ENCODE results near the gene RTN3.

GRCh38 chr11:63698976-63699733 lies 17.9 kb downstream of the RTN3 start:
- TF ChIP-seq, protein P1, sequence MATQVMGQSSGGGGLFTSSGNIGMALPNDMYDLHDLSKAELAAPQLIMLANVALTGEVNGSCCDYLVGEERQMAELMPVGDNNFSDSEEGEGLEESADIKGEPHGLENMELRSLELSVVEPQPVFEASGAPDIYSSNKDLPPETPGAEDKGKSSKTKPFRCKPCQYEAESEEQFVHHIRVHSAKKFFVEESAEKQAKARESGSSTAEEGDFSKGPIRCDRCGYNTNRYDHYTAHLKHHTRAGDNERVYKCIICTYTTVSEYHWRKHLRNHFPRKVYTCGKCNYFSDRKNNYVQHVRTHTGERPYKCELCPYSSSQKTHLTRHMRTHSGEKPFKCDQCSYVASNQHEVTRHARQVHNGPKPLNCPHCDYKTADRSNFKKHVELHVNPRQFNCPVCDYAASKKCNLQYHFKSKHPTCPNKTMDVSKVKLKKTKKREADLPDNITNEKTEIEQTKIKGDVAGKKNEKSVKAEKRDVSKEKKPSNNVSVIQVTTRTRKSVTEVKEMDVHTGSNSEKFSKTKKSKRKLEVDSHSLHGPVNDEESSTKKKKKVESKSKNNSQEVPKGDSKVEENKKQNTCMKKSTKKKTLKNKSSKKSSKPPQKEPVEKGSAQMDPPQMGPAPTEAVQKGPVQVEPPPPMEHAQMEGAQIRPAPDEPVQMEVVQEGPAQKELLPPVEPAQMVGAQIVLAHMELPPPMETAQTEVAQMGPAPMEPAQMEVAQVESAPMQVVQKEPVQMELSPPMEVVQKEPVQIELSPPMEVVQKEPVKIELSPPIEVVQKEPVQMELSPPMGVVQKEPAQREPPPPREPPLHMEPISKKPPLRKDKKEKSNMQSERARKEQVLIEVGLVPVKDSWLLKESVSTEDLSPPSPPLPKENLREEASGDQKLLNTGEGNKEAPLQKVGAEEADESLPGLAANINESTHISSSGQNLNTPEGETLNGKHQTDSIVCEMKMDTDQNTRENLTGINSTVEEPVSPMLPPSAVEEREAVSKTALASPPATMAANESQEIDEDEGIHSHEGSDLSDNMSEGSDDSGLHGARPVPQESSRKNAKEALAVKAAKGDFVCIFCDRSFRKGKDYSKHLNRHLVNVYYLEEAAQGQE (IDR thresholded peaks at IDR 0.05; ENCODE audit: insufficient read depth in 1 of 2, low read depth in 2 of 2, low read length in 2 of 2), result no peak
- TF ChIP-seq TAF1 (IDR thresholded peaks at IDR 0.05; ENCODE audit: borderline replicate concordance, insufficient read depth, low read length), result no peak
- no peak for TF ChIP-seq SIN3A (IDR thresholded peaks at IDR 0.05; ENCODE audit: borderline replicate concordance, insufficient read depth, low read length)
- TF ChIP-seq POLR2AphosphoS5 (IDR thresholded peaks at IDR 0.05; ENCODE audit: low read depth, low read length), result no peak
- TF ChIP-seq FOXP2 (optimal IDR thresholded peaks at IDR 0.05; ENCODE audit: borderline replicate concordance, extremely low read depth, extremely low read length, insufficient read depth), result no peak
